Neural cell (in vitro differentiated cells): Measurements from ENCODE around the gene RSRC1. TPM values are rescaled to one million over a fixed set of nuclear protein-coding genes. Genes with fewer than 3 reads are reported as not detected.

Experiments
- H2AFZ ChIP-seq: fragments of 200-600, 300-800 bp; sonication (generic), shearing (Covaris generic); 2 replicates; pipeline ENCODE4 v1.6.0; 2014; ENCODE audit warnings: low read depth, mild to moderate bottlenecking, antibody characterized with exemption, low read length, moderate library complexity
- H3F3A ChIP-seq: fragments of 200-600 bp; shearing (Covaris generic); 2 replicates; pipeline ENCODE4 v1.6.1; 2016; ENCODE audit warnings: mild to moderate bottlenecking, moderate library complexity, mixed read lengths, antibody characterized with exemption, low read length; ENCODE audit not compliant: insufficient read depth, poor library complexity, severe bottlenecking
- H3K27ac ChIP-seq: fragments of 200-600, 300-800 bp; sonication (generic), shearing (Covaris generic); 2 replicates; pipeline ENCODE4 v1.5.1; 2014; ENCODE audit warnings: mild to moderate bottlenecking, low read length, moderate library complexity
- H3K27me3 ChIP-seq: fragments of 300-800, 200-600 bp; sonication (generic), shearing (Covaris generic); 2 replicates; pipeline ENCODE4 v1.6.0; 2014; ENCODE audit warnings: mild to moderate bottlenecking, low read depth, low read length, moderate library complexity; ENCODE audit not compliant: insufficient read depth
- H3K36me3 ChIP-seq: fragments of 300-800, 200-600 bp; sonication (generic), shearing (Covaris generic); 2 replicates; pipeline ENCODE4 v1.5.1; 2014; ENCODE audit warnings: mild to moderate bottlenecking, antibody characterized with exemption, low read length, moderate library complexity; ENCODE audit not compliant: insufficient read depth
- H3K4me2 ChIP-seq: fragments of 300-800, 200-600 bp; sonication (generic), shearing (Covaris generic); 2 replicates; pipeline ENCODE4 v1.6.0; 2014; ENCODE audit warnings: mild to moderate bottlenecking, low read length
- H3K4me3 ChIP-seq: fragments of 300-800, 200-600 bp; sonication (generic), shearing (Covaris generic); 2 replicates; pipeline ENCODE4 v1.5.1; 2014; ENCODE audit warnings: mild to moderate bottlenecking, low read length, moderate library complexity
- H3K79me2 ChIP-seq: fragments of 200-600 bp; shearing (Covaris generic); replicated peaks from 2 replicates; pipeline ENCODE4 v1.6.0; 2014; ENCODE audit warnings: mild to moderate bottlenecking, low read length, moderate library complexity; ENCODE audit not compliant: insufficient read depth
- H3K9ac ChIP-seq: fragments of 300-800, 200-600 bp; sonication (generic), shearing (Covaris generic); 2 replicates; pipeline ENCODE4 v1.6.1; 2016; ENCODE audit warnings: mild to moderate bottlenecking, low read length, mixed read lengths
- H3K9me2 ChIP-seq: fragments of 200-600 bp; shearing (Covaris generic); 2 replicates; pipeline ENCODE4 v1.6.1; 2016; ENCODE audit warnings: mild to moderate bottlenecking, low read length, mixed read lengths; ENCODE audit not compliant: insufficient read depth
- H3K9me3 ChIP-seq: fragments of 200-600, 300-800 bp; sonication (generic), shearing (Covaris generic); 2 replicates; pipeline ENCODE4 v1.6.1; 2016; ENCODE audit warnings: mild to moderate bottlenecking, mixed run types, low read length, moderate library complexity, mixed read lengths
- H4K20me1 ChIP-seq: fragments of 200-600 bp; shearing (Covaris generic); 2 replicates; pipeline ENCODE4 v1.6.1; 2016; ENCODE audit warnings: mild to moderate bottlenecking, mixed run types; ENCODE audit not compliant: insufficient read depth
- CTCF ChIP-seq: fragments of 450-650 bp; IDR thresholded peaks from 2 replicates; pipeline ENCODE4 v1.5.1; 2014; ENCODE audit warnings: antibody characterized with exemption, mild to moderate bottlenecking, moderate library complexity; ENCODE audit not compliant: poor library complexity, severe bottlenecking
- EP300 ChIP-seq: fragments of 450-650 bp; conservative IDR thresholded peaks from 2 replicates; pipeline ENCODE4 v1.6.1; 2014; ENCODE audit warnings: antibody characterized with exemption, mild to moderate bottlenecking, moderate library complexity; ENCODE audit not compliant: poor library complexity, severe bottlenecking
- EZH2 ChIP-seq: fragments of 200-600, 300-800 bp; shearing (Covaris generic), sonication (generic); IDR thresholded peaks from 2 replicates; pipeline ENCODE4 v1.6.1; 2014; ENCODE audit warnings: antibody characterized with exemption, low read length, borderline replicate concordance, mild to moderate bottlenecking; ENCODE audit not compliant: insufficient read depth, poor library complexity, severe bottlenecking
- MXI1 ChIP-seq: fragments of 450-650 bp; conservative IDR thresholded peaks from 2 replicates; pipeline ENCODE4 v1.6.1; 2014; ENCODE audit warnings: antibody characterized with exemption, mild to moderate bottlenecking; ENCODE audit not compliant: poor library complexity, severe bottlenecking
- POLR2AphosphoS5 ChIP-seq: IDR thresholded peaks from 2 replicates; pipeline ENCODE4 v1.6.1; 2012
- RAD21 ChIP-seq: fragments of 450-650 bp; conservative IDR thresholded peaks from 2 replicates; pipeline ENCODE4 v1.6.1; 2014; ENCODE audit warnings: antibody characterized with exemption, mild to moderate bottlenecking, moderate library complexity
- REST ChIP-seq: IDR thresholded peaks from 2 replicates; pipeline ENCODE4 v1.6.1; 2012; ENCODE audit warnings: borderline replicate concordance
- SMC3 ChIP-seq: fragments of 450-650 bp; conservative IDR thresholded peaks from 2 replicates; pipeline ENCODE4 v1.6.1; 2014; ENCODE audit warnings: antibody characterized with exemption, mild to moderate bottlenecking, moderate library complexity; ENCODE audit not compliant: poor library complexity
- TAF1 ChIP-seq: IDR thresholded peaks from 2 replicates; pipeline ENCODE4 v1.6.1; 2012; ENCODE audit warnings: low read depth
- polyA plus RNA-seq: library from polyadenylated mRNA; depleted of rRNA; stranded (reverse); fragments of >200 nt; gene quantifications from 2 replicates; pipeline ENCODE4 v1.2.3, GENCODE V29; 2014

Gene RSRC1
- polyA plus RNA-seq, 1 donor from 2014 or later = 28.1 TPM

- H3K4me2 ChIP-seq = no peak overlapping the region
- no peaks in the 10 kb centered on the region for H3F3A ChIP-seq
- TF ChIP-seq POLR2AphosphoS5 = no peak
- TF ChIP-seq SMC3 = no peak
- no peak for TF ChIP-seq EP300
- no peak for TF ChIP-seq MXI1
- no peak for TF ChIP-seq REST
- TF ChIP-seq EZH2 = no peak
- TF ChIP-seq TAF1 = no peak
- no peak for TF ChIP-seq RAD21
- no peak for TF ChIP-seq CTCF
- no peaks in the 10 kb centered on the region for H4K20me1 ChIP-seq
- no peaks in the 10 kb centered on the region for H3K9me2 ChIP-seq
- no peaks in the 10 kb centered on the region for H3K36me3 ChIP-seq
- H3K9ac ChIP-seq = no peak overlapping the region
- no peaks in the 10 kb centered on the region for H3K27me3 ChIP-seq
- H3K9me3 ChIP-seq = no peaks in the 10 kb centered on the region
- H2AFZ ChIP-seq = no peak overlapping the region
- H3K27ac ChIP-seq = no peak overlapping the region
- no peak overlapping the region for H3K4me3 ChIP-seq
- no peaks in the 10 kb centered on the region for H3K79me2 ChIP-seq
These were observed 274.1 kb downstream of the RSRC1 start for GRCh38 chr3:158384019-158384418.

GRCh38 chr3:158395421-158395820 is 285.5 kb downstream of the RSRC1 start:
- Histone ChIP-seq H3K9me3 (peaks cover 7% of the 10 kb centered on the region), H3F3A (no peaks in the 10 kb centered on the region), H2AFZ (no peak overlapping the region), H3K27ac (no peak overlapping the region), H3K27me3 (no peaks in the 10 kb centered on the region), H3K4me2 (no peak overlapping the region), H3K4me3 (no peak overlapping the region), H3K36me3 (no peaks in the 10 kb centered on the region), H3K9me2 (no peaks in the 10 kb centered on the region), H3K9ac (no peak overlapping the region), H3K79me2 (no peaks in the 10 kb centered on the region), H4K20me1 (no peaks in the 10 kb centered on the region)
- TF ChIP-seq TAF1 (no peak), MXI1 (no peak), EZH2 (no peak)

- H3K79me2 ChIP-seq = no peaks in the 10 kb centered on the region
- H4K20me1 ChIP-seq = no peaks in the 10 kb centered on the region
These were observed 292.7 kb downstream of the RSRC1 start for GRCh38 chr3:158402590-158402989.

More at GRCh38 chr3:158402590-158402989, 292.7 kb downstream of the RSRC1 start:
- no peaks in the 10 kb centered on the region for H3F3A ChIP-seq
- no peak overlapping the region for H3K4me3 ChIP-seq
- no peak overlapping the region for H3K9ac ChIP-seq
- no peak overlapping the region for H2AFZ ChIP-seq
- no peaks in the 10 kb centered on the region for H3K36me3 ChIP-seq
- H3K4me2 ChIP-seq = no peak overlapping the region
- H3K9me2 ChIP-seq = no peaks in the 10 kb centered on the region
- no peaks in the 10 kb centered on the region for H3K9me3 ChIP-seq
- H3K27me3 ChIP-seq = no peaks in the 10 kb centered on the region
- H3K27ac ChIP-seq = no peak overlapping the region
- TF ChIP-seq TAF1 (no peak), RAD21 (no peak), MXI1 (no peak), SMC3 (no peak), REST (no peak), EZH2 (no peak), CTCF (no peak), POLR2AphosphoS5 (no peak), EP300 (no peak)
